Measurements from ENCODE around the gene BBS7. TPM values are rescaled to one million over a fixed set of nuclear protein-coding genes. Genes with fewer than 3 reads are reported as not detected.

The BBS7 gene
- total and polyA plus RNA-seq, 2 donors (not counting 3 experiments of a cell fraction or from before 2014, with no cell fraction given): 20.0 to 21.7 TPM

GRCh38 chr4:121881158-121881557 lies 10.9 kb upstream of the BBS7 start:
- H3K4me2 ChIP-seq (ENCODE audit: insufficient read depth, low read length): no peak overlapping the region
- H3K4me3 ChIP-seq (replicated peaks in 1 of 3; ENCODE audit: insufficient read depth in 1 of 3, low read depth in 1 of 3, low read length in 3 of 3): no peak overlapping the region
- no peak overlapping the region for H3K27ac ChIP-seq (ENCODE audit: insufficient read depth, low read depth, low read length)
- no peak for FAIRE-seq
- ChIA-PET POLR2A (no interaction called here), CTCF (no interaction called here)
- no peak for DNase-seq (ENCODE audit: low read depth, low spot score)
- H3K9ac ChIP-seq (replicated peaks; ENCODE audit: extremely low read depth, insufficient read depth, low read length): no peak overlapping the region
- no peaks in the 10 kb centered on the region for H3K9me3 ChIP-seq (replicated peaks; ENCODE audit: control insufficient read depth, insufficient read depth, low read length)
- no peaks in the 10 kb centered on the region for H3K4me1 ChIP-seq (ENCODE audit: control insufficient read depth, extremely low read depth, insufficient read depth, low read length)
- H4K20me1 ChIP-seq (replicated peaks; ENCODE audit: control insufficient read depth, extremely low read depth, insufficient read depth, low read length): no peaks in the 10 kb centered on the region
- H3K79me2 ChIP-seq (ENCODE audit: control insufficient read depth, insufficient read depth, low read length): no peaks in the 10 kb centered on the region
- dilution Hi-C loops (cut with MboI; ENCODE audit: extremely low pct_ligation_motif_present, low sequenced_read_pairs): no loop called here
- BruUV-seq (replicated peaks): no TSS peak
- H3K9me1 ChIP-seq (replicated peaks; ENCODE audit: control insufficient read depth, extremely low read depth, insufficient read depth, low read length): no peaks in the 10 kb centered on the region
- H3K36me3 ChIP-seq (ENCODE audit: control insufficient read depth in 2 of 2, extremely low read depth in 1 of 2, insufficient read depth in 2 of 2, low read length in 2 of 2): no peaks in the 10 kb centered on the region
- peaks cover 10 to 55% of the 10 kb centered on the region in 2 experiments for H3K27me3 ChIP-seq (ENCODE audit: control insufficient read depth in 2 of 2, insufficient read depth in 2 of 2, low read length in 2 of 2)
- H2AFZ ChIP-seq (ENCODE audit: low read depth, low read length): no peak overlapping the region
- TF ChIP-seq POLR2AphosphoS5 (IDR thresholded peaks at IDR 0.05; ENCODE audit: insufficient read depth, low read depth, low read length) (no peak), JUN (IDR thresholded peaks at IDR 0.05; ENCODE audit: borderline replicate concordance, insufficient read depth, insufficient read length, low read depth) (no peak), CTCF (IDR thresholded peaks at IDR 0.05; ENCODE audit: extremely low read depth in 1 of 2, insufficient read depth in 1 of 2, low read depth in 1 of 2, low read length in 2 of 2) (no peak), GATA2 (IDR thresholded peaks at IDR 0.05; ENCODE audit: insufficient read depth, insufficient read length, low read depth, low read length) (no peak), POLR2A (IDR thresholded peaks at IDR 0.05; ENCODE audit: low read depth, low read length) (no peak), MYC (IDR thresholded peaks at IDR 0.05; ENCODE audit: low read depth, low read length) (no peak), FOS (IDR thresholded peaks at IDR 0.05; ENCODE audit: borderline replicate concordance, insufficient read depth, low read length) (no peak), MAX (IDR thresholded peaks at IDR 0.05; ENCODE audit: insufficient read depth, insufficient read length) (no peak), EZH2 (IDR thresholded peaks at IDR 0.05; ENCODE audit: borderline replicate concordance, low read depth, low read length, severe bottlenecking) (no peak)
- intact Hi-C loops (cut with micrococcal nuclease): no loop called here
